Muscle layer of duodenum (tissue), 2 donors: ENCODE data around the gene IL1F10.
A peak's percentile ranks its signal among the peaks of the same experiment; 100 is the strongest.

Experiments
- H3K27ac ChIP-seq: one replicate; pipeline ENCODE4 v1.7.0; 2013; ENCODE audit warnings: mild to moderate bottlenecking, low read length
- H3K27me3 ChIP-seq: one replicate; pipeline ENCODE4 v1.7.0; 2013; ENCODE audit warnings: low read depth, mild to moderate bottlenecking, control low read depth, low read length
- H3K36me3 ChIP-seq, 2 donors: one replicate each; pipeline ENCODE4 v1.7.0; 2013; ENCODE audit warnings: low read length in 2 of 2, control low read depth in 1 of 2, mild to moderate bottlenecking in 1 of 2; ENCODE audit not compliant: insufficient read depth in 2 of 2, control insufficient read depth in 1 of 2
- H3K4me1 ChIP-seq, 2 donors: one replicate each; pipeline ENCODE4 v1.7.0; 2013; ENCODE audit warnings: low read length in 2 of 2, mild to moderate bottlenecking in 2 of 2, control low read depth in 1 of 2, moderate library complexity in 1 of 2; ENCODE audit not compliant: insufficient read depth in 2 of 2, control insufficient read depth in 1 of 2
- H3K4me3 ChIP-seq, 2 donors: one replicate each; pipeline ENCODE4 v1.7.0; 2013; ENCODE audit warnings: low read length in 2 of 2, low read depth in 1 of 2, mild to moderate bottlenecking in 1 of 2
- H3K9me3 ChIP-seq, 2 donors: one replicate each; pipeline ENCODE4 v1.7.0; 2013; ENCODE audit warnings: low read length in 2 of 2, control low read depth in 1 of 2, mild to moderate bottlenecking in 1 of 2; ENCODE audit not compliant: control insufficient read depth in 1 of 2
- donor health status: healthy.

The IL1F10 gene

DNA sequence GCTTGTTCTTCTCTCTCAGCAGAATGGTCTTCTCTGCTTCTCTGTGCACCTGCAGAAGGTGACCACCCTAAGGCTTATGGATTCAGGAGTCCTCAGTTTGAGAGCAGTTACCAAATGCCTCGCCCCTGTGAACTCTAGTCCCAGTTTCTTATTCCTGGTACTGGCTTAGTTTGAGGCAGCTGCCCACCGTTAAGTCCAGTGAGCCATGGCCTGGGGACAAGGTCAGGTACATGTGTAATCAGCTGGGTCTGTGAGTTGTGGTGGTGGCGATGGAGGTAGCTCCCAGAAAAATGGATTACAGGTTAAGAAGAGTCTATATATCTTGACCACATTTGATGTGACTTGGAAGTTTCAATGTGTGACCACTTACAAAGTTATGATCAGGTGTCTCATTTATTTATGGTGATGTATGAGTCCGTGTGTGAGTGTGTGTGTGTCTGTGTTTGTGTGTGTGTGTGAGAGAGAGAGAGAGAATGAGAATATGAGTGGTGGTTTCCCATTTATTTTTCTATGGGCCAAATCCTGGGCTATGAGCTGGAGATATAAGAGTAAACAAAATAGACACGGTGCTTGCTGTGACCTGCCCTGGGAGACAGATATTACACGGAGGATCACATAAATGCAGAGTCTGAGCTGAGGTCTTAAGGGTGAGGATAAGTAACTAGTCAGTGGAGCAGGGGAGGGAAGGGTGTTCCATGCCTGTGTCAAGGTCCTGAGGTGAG is 46.6 kb downstream of the IL1F10 start:
- Histone ChIP-seq H3K9me3 (no peaks in the 10 kb centered on the region), H3K4me3 (no peak overlapping the region), H3K27me3 (no peaks in the 10 kb centered on the region), H3K36me3 (no peaks in the 10 kb centered on the region), H3K4me1 (no peaks in the 10 kb centered on the region), H3K27ac (no peak overlapping the region)

DNA sequence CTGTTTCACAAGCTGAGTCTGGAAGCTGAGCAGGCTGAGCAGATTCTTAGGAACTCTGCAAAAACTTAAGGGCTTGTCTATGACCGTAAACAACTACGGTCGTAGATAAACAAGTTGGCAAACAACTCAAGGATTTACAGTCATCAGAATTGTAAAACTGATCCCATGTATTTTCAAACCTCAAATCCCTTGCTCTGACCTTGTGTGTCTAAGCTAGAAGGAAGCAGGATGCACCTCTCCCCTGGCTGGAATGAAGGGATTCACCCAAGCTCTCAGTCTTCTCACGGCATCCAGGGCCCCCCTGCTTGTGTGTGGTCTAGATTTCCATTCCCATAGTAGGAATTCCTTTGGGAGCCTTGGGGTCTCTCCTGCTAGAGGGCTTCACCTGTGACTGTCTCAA is 47.2 kb downstream of the IL1F10 start:
- Histone ChIP-seq H3K9me3 (no peaks in the 10 kb centered on the region), H3K4me1 (no peaks in the 10 kb centered on the region), H3K27ac (no peak overlapping the region), H3K27me3 (no peaks in the 10 kb centered on the region), H3K4me3 (no peak overlapping the region), H3K36me3 (no peaks in the 10 kb centered on the region)

DNA sequence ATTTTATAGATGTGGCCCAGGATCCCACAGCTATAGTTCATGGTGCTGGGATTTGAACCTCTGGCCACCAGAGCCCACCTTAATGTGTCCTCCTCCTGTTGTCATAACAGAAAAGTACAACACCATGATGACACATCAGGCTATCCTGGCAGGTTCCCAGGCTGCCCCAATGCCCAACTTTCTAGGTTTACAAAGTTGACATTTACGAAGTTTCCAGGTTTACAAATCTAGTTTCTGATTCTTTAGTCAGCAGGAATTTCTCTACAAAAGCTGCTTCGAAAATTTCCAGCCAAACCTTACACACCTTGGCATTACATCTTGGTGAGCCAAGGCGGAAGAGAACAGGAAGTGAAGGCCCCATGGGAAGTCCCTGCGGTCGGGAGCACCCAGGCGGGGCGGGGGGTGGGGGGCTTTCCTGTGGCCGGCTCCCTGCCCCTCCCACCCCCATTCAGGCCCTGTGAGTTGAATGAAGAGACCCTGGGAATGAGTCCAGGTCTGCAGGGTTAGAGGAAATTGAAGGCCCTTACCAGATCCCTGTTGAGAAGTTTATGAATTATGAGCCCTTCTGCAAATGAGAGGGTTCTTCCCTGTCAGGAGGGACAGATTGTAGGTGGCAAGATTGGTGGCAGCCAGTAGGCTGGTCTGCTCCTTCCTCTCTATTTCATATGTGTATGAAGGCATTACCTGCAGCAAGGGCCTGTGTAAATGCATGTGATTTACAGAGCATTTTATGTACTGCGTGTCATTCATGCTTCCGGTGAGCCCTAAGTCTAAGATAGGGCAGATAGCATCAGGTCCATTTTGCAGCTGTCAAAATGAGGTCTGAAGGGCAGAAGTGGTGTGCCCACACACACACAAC is 48.6 kb downstream of the IL1F10 start:
- H3K4me1 ChIP-seq, result no peaks in the 10 kb centered on the region
- no peak overlapping the region for H3K4me3 ChIP-seq
- no peaks in the 10 kb centered on the region for H3K27me3 ChIP-seq
- H3K36me3 ChIP-seq, result no peaks in the 10 kb centered on the region
- no peaks in the 10 kb centered on the region for H3K9me3 ChIP-seq
- no peak overlapping the region for H3K27ac ChIP-seq

DNA sequence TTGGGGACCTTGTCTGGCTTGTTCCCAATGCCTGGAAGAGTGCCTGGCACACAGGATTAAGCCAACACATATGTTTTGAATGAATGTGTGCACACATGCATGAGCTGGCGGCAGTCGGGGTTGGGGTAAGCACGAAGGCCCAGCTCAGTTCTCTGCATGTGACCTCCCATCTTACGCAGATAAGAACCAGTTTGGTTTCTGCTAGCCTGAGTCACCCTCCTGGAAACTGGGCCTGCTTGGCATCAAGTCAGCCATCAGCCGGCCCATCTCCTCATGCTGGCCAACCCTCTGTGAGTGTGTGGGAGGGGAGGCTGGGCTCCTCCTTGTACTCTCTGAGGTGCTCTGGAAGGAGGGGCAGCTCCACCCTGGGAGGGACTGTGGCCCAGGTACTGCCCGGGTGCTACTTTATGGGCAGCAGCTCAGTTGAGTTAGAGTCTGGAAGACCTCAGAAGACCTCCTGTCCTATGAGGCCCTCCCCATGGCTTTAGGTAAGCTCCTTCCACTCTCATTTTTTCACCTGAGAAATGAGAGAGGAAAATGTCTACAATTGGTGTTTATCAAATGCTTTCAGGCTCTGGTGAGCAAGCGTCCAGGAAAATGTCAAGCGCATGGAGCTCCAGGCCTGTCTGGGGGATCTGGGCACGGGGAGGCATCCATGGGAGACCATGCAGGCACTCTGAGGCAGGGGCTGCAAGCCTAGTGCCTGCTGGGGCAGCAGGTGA is 49.9 kb downstream of the IL1F10 start:
- Histone ChIP-seq H3K27me3 (no peaks in the 10 kb centered on the region), H3K4me1 (no peaks in the 10 kb centered on the region), H3K4me3 (no peak overlapping the region), H3K27ac (peak overlapping the region; percentile 21), H3K9me3 (no peaks in the 10 kb centered on the region), H3K36me3 (no peaks in the 10 kb centered on the region)

DNA sequence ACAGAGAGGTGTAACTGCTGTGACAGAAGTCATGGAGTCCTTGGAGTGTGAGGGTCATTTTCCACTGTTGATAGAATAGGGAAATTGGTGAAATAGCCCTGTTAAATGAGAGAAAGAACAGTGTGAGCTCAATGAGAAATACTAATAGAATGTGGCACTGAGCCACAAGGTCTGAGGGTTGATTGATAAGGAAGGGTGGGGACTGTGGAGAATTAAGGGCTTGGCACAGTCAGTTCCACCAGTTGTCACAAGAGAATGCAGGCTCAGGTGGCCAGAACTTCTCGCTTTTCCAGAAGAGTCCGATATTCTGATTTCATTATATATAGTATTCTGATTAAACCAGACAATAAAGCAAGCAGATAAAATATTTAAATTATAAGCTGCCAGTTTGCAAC is 50.5 kb downstream of the IL1F10 start:
- H3K27ac ChIP-seq, result no peak overlapping the region
- H3K9me3 ChIP-seq, result no peaks in the 10 kb centered on the region
- H3K36me3 ChIP-seq, result no peaks in the 10 kb centered on the region
- no peaks in the 10 kb centered on the region for H3K27me3 ChIP-seq
- H3K4me1 ChIP-seq, result no peaks in the 10 kb centered on the region
- H3K4me3 ChIP-seq, result no peak overlapping the region

DNA sequence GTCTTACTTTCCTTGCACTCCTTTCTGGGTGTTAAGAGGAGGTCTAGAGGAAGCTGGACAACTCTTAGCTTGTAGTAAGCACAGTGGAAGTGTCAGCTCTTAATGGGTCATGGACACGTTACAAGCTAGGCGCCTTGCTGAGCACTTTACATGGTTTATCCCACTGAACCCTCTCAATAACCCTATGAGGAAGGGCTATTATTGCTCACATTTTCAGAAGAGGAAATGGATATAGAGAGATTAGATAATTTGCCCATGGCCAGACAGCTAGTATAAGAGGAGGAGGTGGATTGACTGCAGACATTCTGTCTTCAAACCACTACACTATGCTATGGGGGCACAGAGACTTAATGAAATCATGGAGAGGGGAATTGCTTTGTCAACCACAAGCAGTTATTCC is 51.3 kb downstream of the IL1F10 start:
- no peaks in the 10 kb centered on the region for H3K27me3 ChIP-seq
- H3K27ac ChIP-seq, result no peak overlapping the region
- no peaks in the 10 kb centered on the region for H3K36me3 ChIP-seq
- H3K4me3 ChIP-seq, result no peak overlapping the region
- no peaks in the 10 kb centered on the region for H3K4me1 ChIP-seq
- H3K9me3 ChIP-seq, result no peaks in the 10 kb centered on the region

DNA sequence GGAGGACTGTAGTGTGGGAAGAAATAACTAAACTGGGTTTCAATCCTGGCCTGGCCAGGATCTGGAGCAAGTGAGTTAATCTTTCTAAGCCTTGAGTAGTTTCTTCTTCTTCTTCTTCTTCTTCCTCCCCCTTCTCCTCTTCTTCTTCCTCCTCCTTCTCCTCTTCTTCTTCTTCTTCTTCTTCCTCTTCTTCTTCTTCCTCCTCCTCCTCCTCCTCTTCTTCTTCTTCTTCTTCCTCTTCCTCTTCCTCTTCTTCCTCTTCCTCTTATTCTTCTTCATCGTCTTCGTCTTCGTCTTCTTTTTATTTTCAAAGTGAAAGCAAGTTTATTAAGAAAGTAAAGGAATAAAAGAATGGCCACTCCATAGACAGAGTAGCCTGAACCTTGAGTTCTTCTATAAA is 53.1 kb downstream of the IL1F10 start:
- H3K4me1 ChIP-seq, result no peaks in the 10 kb centered on the region
- H3K36me3 ChIP-seq, result no peaks in the 10 kb centered on the region
- H3K27ac ChIP-seq, result no peak overlapping the region
- H3K9me3 ChIP-seq, result no peaks in the 10 kb centered on the region
- H3K27me3 ChIP-seq, result no peaks in the 10 kb centered on the region
- no peak overlapping the region for H3K4me3 ChIP-seq

DNA sequence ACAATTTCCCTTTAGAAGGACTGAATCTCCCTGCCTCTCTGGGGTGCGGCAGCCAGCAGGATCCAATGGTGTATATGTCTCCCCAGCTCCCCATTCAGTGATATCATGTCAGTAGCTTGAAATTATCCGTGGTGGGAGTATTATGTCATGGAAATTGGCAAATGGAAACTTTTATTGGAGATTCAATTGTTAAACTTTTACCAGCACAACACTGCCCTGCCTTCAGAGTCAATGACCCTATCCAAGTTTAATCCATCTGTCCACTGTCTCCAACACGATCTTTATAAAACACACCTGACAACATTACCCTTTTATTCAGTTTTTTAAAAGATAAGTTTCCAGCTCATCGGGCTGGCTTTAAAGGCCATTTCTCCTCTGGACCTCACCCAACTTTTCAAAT is 54.6 kb downstream of the IL1F10 start:
- no peaks in the 10 kb centered on the region for H3K36me3 ChIP-seq
- H3K4me3 ChIP-seq, result no peak overlapping the region
- no peak overlapping the region for H3K27ac ChIP-seq
- no peaks in the 10 kb centered on the region for H3K4me1 ChIP-seq
- H3K9me3 ChIP-seq, result no peaks in the 10 kb centered on the region
- no peaks in the 10 kb centered on the region for H3K27me3 ChIP-seq

DNA sequence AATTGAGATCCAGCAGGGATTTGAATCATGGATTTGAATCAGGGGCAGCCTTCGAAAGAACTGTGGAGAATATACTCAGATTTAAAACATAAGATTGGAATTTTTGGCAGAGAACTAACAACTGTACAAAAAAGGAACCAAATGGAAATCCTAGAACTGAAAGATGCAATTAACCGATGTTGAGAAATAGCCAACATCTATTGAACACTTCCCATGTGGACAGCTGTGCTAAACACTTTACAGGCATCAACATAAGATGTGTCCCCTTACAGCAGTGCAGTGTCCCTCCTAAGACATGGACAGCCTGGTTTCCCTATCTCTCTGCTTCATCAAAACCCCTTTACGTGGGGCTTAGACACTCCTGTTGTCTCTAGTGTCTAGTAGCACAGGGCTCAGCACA is 56.0 kb downstream of the IL1F10 start:
- Histone ChIP-seq H3K27ac (no peak overlapping the region), H3K4me3 (no peak overlapping the region), H3K27me3 (no peaks in the 10 kb centered on the region), H3K36me3 (no peaks in the 10 kb centered on the region), H3K9me3 (no peaks in the 10 kb centered on the region), H3K4me1 (no peaks in the 10 kb centered on the region)

DNA sequence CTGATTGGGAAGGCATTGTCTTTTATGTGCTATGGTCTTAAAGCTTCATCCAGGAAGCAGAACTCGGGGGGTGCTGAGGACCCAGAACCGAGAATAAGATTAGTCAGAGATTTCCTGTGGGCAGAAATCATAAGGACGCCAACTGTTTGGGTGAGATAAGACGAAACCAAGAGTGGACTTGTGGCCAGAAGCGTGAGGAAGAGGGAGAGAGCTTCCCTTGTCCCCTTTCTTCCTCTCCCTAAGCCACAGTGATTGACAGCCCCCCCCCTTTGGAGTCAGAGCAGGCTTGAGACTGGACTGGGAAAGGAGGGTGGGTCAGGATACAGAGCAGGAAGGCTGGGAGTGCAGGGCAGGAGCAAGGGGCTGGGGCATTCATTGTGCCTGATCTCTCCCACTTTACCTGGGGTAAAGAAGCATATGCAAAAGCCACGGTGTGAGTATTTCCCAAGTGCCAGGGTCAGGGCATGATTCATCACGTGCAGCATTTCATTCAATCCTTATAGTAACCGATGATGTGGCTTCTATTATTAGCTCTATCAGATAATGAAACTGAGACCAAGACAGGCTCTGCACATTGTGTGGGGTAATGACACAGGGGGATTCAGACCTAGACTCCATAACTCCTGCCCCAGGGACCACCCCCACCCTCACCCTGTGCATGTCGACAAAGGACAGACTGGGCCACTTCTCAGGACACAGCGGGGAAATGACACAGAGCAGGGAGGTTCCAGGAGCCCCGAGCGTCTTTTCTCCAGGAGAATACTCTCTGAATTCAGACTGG is 56.6 kb downstream of the IL1F10 start:
- no peaks in the 10 kb centered on the region for H3K9me3 ChIP-seq
- no peaks in the 10 kb centered on the region for H3K4me1 ChIP-seq
- H3K36me3 ChIP-seq, result no peaks in the 10 kb centered on the region
- H3K27ac ChIP-seq, result no peak overlapping the region
- H3K27me3 ChIP-seq, result no peaks in the 10 kb centered on the region
- no peak overlapping the region for H3K4me3 ChIP-seq
